Nephron (organoid): ENCODE measurements around the gene KRTAP5-8.

ENCODE experiments used
- H3K27ac Mint-ChIP-seq, 3 experiments: 2 replicates each; pipeline ENCODE4 v1.8.0; 2020; ENCODE audit warnings: mixed read lengths in 3 of 3, mild to moderate bottlenecking in 2 of 3, moderate library complexity in 1 of 3
- H3K27me3 Mint-ChIP-seq: 2 replicates; pipeline ENCODE4 v1.8.0; 2021; ENCODE audit warnings: low read depth, mild to moderate bottlenecking, moderate library complexity, mixed read lengths
- H3K36me3 Mint-ChIP-seq: 2 replicates; pipeline ENCODE4 v1.8.0; 2020; ENCODE audit warnings: low read depth, mixed read lengths
- H3K4me1 Mint-ChIP-seq: 2 replicates; pipeline ENCODE4 v1.8.0; 2020; ENCODE audit warnings: mixed read lengths
- H3K4me3 Mint-ChIP-seq, 3 experiments: 2 replicates each; pipeline ENCODE4 v1.8.0; 2020; ENCODE audit warnings: mild to moderate bottlenecking in 3 of 3, mixed read lengths in 3 of 3, moderate library complexity in 2 of 3
- H3K9me3 Mint-ChIP-seq: 2 replicates; pipeline ENCODE4 v1.8.0; 2020; ENCODE audit warnings: mixed read lengths
- CTCF ChIP-seq, 3 experiments: fragments of 200-600 bp; sonication (generic); IDR thresholded peaks; one replicate each; pipeline ENCODE4 v1.5.0; 2021; ENCODE audit warnings: antibody characterized with exemption in 3 of 3; ENCODE audit not compliant: unreplicated experiment in 3 of 3

The KRTAP5-8 gene

DNA sequence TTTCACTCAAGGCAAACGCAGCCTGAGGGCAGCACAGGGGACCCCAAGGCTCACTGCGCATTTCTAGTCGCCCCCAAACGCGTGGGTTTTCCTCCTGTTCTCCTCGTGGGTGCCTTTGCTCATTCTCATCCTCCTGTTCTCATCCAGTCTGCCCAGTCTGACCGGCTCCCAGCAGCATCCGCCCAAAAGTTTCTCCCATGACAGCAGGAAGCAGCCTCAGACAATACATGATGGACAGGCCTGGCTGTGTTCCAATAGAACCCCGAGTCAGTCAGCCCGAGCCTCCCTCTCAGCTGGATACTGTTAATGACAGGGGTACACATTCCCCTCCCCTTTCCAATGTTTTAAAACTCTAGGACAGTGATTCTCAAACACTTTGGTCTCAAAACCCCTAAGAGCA is 33.3 kb upstream of the KRTAP5-8 start:
- no peaks in the 10 kb centered on the region for H3K4me1 Mint-ChIP-seq
- peaks cover 22% of the 10 kb centered on the region for H3K9me3 Mint-ChIP-seq
- H3K27ac Mint-ChIP-seq: no peak overlapping the region
- TF ChIP-seq CTCF (IDR thresholded peaks at IDR 0.05; ENCODE audit: unreplicated experiment in 3 of 3): no peak
- H3K4me3 Mint-ChIP-seq: no peak overlapping the region
- H3K27me3 Mint-ChIP-seq: no peaks in the 10 kb centered on the region
- H3K36me3 Mint-ChIP-seq: peaks cover 46% of the 10 kb centered on the region

- Mint-ChIP-seq H3K27me3 (no peaks in the 10 kb centered on the region), H3K9me3 (peaks cover 27% of the 10 kb centered on the region), H3K27ac (no peak overlapping the region), H3K4me1 (no peaks in the 10 kb centered on the region), H3K36me3 (peaks cover 50% of the 10 kb centered on the region), H3K4me3 (no peak overlapping the region)
- TF ChIP-seq CTCF (IDR thresholded peaks at IDR 0.05; ENCODE audit: unreplicated experiment in 3 of 3): no peak
These were observed 32.8 kb upstream of the KRTAP5-8 start for GRCh38 chr11:71505001-71505400.

DNA sequence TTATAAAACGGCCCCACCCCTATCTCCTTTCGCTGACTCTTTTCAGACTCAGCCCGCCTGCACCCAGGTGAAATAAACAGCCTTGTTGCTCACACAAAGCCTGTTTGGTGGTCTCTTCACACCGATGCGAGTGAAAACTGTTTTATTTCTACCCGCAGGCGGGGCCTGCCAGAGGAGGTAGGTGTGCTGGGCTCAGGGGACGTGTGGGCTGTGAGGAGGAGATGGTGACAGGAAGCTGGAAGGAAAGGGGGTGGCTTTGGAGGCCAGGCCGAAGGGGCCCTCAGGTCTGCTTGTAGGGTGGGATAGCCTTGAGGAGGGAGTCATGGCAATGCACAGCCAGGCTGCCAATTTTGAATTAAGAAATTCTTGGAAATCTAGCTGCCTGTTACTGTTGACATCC is 32.0 kb upstream of the KRTAP5-8 start:
- Mint-ChIP-seq H3K27me3 (no peaks in the 10 kb centered on the region), H3K4me3 (no peak overlapping the region), H3K36me3 (peaks cover 43% of the 10 kb centered on the region), H3K27ac (no peak overlapping the region), H3K4me1 (no peaks in the 10 kb centered on the region), H3K9me3 (peaks cover 29% of the 10 kb centered on the region)
- no peak for TF ChIP-seq CTCF (IDR thresholded peaks at IDR 0.05; ENCODE audit: unreplicated experiment in 3 of 3)

DNA sequence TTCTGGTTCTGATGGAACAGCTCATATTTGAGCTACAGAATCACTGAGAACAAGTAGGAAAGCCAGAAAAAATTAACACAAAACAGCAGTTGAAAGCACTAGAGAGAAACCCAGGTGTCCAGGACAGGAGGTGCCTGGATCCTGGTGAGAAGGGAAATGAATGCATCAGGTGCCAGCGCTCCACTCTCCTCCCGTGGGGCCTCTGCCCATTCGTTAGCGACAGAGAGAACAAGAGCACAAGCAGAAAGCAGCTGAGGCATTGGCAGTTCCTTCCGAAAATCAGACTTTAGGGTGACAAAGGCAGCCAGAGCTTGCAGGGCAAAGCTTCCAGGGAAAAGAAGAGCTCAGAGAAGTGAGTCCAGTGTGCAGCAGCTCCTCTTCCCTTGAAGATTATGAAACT is 30.7 kb upstream of the KRTAP5-8 start:
- TF ChIP-seq CTCF (IDR thresholded peaks at IDR 0.05; ENCODE audit: unreplicated experiment in 3 of 3): no peak
- Mint-ChIP-seq H3K4me3 (no peak overlapping the region), H3K27me3 (no peaks in the 10 kb centered on the region), H3K4me1 (no peaks in the 10 kb centered on the region), H3K9me3 (peaks cover 35% of the 10 kb centered on the region), H3K27ac (no peak overlapping the region), H3K36me3 (peaks cover 42% of the 10 kb centered on the region)

GRCh38 chr11:71518506-71519471 is 19.0 kb upstream of the KRTAP5-8 start:
- H3K27ac Mint-ChIP-seq: no peak overlapping the region
- H3K4me1 Mint-ChIP-seq: peaks cover 8% of the 10 kb centered on the region
- TF ChIP-seq CTCF (IDR thresholded peaks at IDR 0.05; ENCODE audit: unreplicated experiment in 3 of 3): no peak
- H3K9me3 Mint-ChIP-seq: peaks cover 13% of the 10 kb centered on the region
- no peaks in the 10 kb centered on the region for H3K36me3 Mint-ChIP-seq
- no peak overlapping the region for H3K4me3 Mint-ChIP-seq
- no peaks in the 10 kb centered on the region for H3K27me3 Mint-ChIP-seq

DNA sequence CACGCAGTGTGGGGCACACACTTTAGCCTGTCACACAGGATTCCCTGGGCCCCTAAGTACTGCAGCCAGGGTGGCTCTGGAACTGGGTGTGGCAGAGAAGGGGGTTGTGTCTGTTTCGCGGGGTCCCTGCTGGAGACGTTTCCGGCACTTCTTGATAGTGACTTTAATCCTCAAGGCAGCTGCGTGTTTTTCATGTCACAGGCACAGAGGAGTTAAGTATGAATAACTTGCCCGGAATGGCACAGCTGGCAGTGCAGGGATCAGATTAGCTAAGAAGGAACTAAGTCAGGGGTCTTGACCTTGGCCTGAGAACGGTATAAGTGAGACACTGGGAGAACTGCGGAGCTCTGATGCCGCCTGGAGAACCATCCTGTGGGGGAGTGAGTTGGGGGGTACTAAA is 18.3 kb upstream of the KRTAP5-8 start:
- peaks cover 11% of the 10 kb centered on the region for H3K9me3 Mint-ChIP-seq
- no peaks in the 10 kb centered on the region for H3K36me3 Mint-ChIP-seq
- no peak overlapping the region for H3K27ac Mint-ChIP-seq
- peaks cover 8% of the 10 kb centered on the region for H3K4me1 Mint-ChIP-seq
- H3K4me3 Mint-ChIP-seq: no peak overlapping the region
- TF ChIP-seq CTCF (IDR thresholded peaks at IDR 0.05; ENCODE audit: unreplicated experiment in 3 of 3): no peak
- no peaks in the 10 kb centered on the region for H3K27me3 Mint-ChIP-seq
